Measurements from ENCODE around the gene OSBPL1A. TPM values are rescaled to one million over a fixed set of nuclear protein-coding genes. Genes with fewer than 3 reads are reported as not detected.
A peak's percentile ranks its signal among the peaks of the same experiment; 100 is the strongest.

Gene OSBPL1A
- total RNA-seq, 1 experiment from 2014 or later = 29.8 TPM

GRCh38 chr18:24265502-24266064 is 132.0 kb downstream of the OSBPL1A start:
- Histone ChIP-seq H3K9me3 (no peaks in the 10 kb centered on the region), H3K4me3 (no peak overlapping the region), H3K36me3 (no peaks in the 10 kb centered on the region), H3K27me3 (no peaks in the 10 kb centered on the region)
- DNase-seq = no peak

GRCh38 chr18:24263050-24263449 is 134.6 kb downstream of the OSBPL1A start:
- DNase-seq = no peak
- H3K4me3 ChIP-seq = no peak overlapping the region
- H3K27me3 ChIP-seq = no peaks in the 10 kb centered on the region
- no peaks in the 10 kb centered on the region for H3K9me3 ChIP-seq
- H3K36me3 ChIP-seq = no peaks in the 10 kb centered on the region

- DNase-seq = no peak
- Histone ChIP-seq H3K36me3 (no peaks in the 10 kb centered on the region), H3K9me3 (peaks cover 2% of the 10 kb centered on the region), H3K27me3 (no peaks in the 10 kb centered on the region), H3K4me3 (no peak overlapping the region)
Observed at GRCh38 chr18:24262087-24262486, 135.5 kb downstream of the OSBPL1A start.

DNA sequence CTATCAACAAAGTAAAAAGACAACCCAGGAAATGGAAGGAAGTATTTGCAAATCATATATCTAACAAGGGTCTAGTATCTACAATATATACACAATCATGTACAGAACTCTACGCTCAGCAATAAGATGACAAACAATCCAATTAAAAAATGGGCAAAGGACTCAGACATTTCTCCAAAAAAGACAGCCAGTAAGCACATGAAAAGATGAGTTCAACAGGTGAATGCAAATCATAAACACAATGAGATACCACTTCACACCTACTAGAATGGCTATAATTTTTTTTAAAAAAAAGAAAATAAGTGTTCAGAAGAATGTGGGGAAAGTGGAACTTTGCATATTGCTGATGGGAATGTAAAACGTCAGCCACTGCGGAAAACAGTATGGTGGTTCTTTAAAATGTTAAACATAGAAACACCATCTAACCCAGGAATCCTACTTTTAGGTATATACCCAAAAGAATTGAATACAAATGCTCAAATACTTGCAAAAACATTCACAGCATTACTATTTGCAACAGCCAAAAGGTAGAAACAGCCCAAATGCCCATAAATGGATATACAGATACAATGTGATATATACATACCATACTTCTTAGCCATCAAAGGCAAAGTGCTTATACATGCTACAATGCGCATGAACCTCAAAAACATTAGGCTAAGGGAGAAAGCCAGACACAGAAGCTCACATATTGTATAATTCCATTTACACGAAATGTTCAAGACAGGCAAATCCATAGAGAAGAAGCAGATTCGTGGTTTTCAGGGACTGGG is 137.6 kb downstream of the OSBPL1A start:
- Histone ChIP-seq H3K27me3 (no peaks in the 10 kb centered on the region), H3K9me3 (peaks cover 9% of the 10 kb centered on the region), H3K4me3 (no peak overlapping the region), H3K36me3 (no peaks in the 10 kb centered on the region)
- DNase-seq = no peak

GRCh38 chr18:24254071-24254470 is 143.6 kb downstream of the OSBPL1A start:
- no peaks in the 10 kb centered on the region for H3K36me3 ChIP-seq
- peaks cover 9% of the 10 kb centered on the region for H3K9me3 ChIP-seq
- no peak overlapping the region for H3K4me3 ChIP-seq
- H3K27me3 ChIP-seq = no peaks in the 10 kb centered on the region
- no peak for DNase-seq

GRCh38 chr18:24249716-24250115 is 147.9 kb downstream of the OSBPL1A start:
- H3K4me3 ChIP-seq = no peak overlapping the region
- H3K9me3 ChIP-seq = no peaks in the 10 kb centered on the region
- no peak for DNase-seq
- H3K36me3 ChIP-seq = no peaks in the 10 kb centered on the region
- H3K27me3 ChIP-seq = no peaks in the 10 kb centered on the region

GRCh38 chr18:24248359-24248758 is 149.3 kb downstream of the OSBPL1A start:
- H3K36me3 ChIP-seq = no peaks in the 10 kb centered on the region
- DNase-seq = no peak
- no peak overlapping the region for H3K4me3 ChIP-seq
- H3K27me3 ChIP-seq = no peaks in the 10 kb centered on the region
- H3K9me3 ChIP-seq = no peaks in the 10 kb centered on the region

- Histone ChIP-seq H3K36me3 (no peaks in the 10 kb centered on the region), H3K9me3 (no peaks in the 10 kb centered on the region), H3K27me3 (no peaks in the 10 kb centered on the region), H3K4me3 (no peak overlapping the region)
- DNase-seq = no peak
Observed at GRCh38 chr18:24246143-24246542, 151.5 kb downstream of the OSBPL1A start.

- DNase-seq = no peak
- H3K36me3 ChIP-seq = no peaks in the 10 kb centered on the region
- H3K27me3 ChIP-seq = no peaks in the 10 kb centered on the region
- no peaks in the 10 kb centered on the region for H3K9me3 ChIP-seq
- no peak overlapping the region for H3K4me3 ChIP-seq
Observed at GRCh38 chr18:24244698-24245097, 152.9 kb downstream of the OSBPL1A start.

DNA sequence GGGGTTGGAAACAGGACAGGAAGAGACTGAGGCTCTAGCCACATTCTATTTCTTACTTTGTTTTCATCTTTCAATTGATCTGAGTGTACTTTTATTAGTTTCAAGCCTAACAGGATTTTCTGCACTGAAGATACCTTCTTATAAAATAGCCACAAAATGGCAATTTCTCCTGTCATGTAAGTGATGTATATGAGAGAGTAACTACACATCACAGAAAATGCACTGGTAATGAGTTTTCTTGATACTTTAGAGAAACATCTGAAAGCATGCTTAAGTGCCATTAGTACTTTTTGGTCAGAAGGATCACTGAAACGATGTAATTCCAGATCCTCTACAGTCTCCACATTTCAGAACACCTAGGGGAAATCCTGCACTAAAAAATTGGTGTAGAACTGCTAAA is 153.9 kb downstream of the OSBPL1A start:
- no peaks in the 10 kb centered on the region for H3K36me3 ChIP-seq
- H3K9me3 ChIP-seq = no peaks in the 10 kb centered on the region
- H3K4me3 ChIP-seq = no peak overlapping the region
- DNase-seq = no peak
- no peaks in the 10 kb centered on the region for H3K27me3 ChIP-seq

DNA sequence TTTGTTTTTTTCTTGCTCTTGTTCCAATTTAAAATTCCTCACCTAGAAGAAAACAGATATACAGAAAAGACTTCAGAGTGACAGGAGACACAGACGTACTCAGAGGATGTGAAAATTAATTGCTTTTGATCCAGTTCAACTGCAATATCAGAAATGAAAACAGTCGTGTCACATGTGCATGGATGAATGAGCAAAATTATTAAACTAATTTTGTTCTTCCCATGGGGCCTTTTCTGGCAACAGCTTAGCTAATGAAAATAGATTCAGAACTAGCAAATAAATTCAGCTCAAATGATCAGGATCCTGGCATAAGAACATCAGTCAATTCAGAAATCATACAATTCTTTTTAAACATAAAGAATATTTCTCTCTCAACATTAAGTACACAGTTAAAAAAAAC is 158.3 kb downstream of the OSBPL1A start:
- Histone ChIP-seq H3K36me3 (peaks cover 3% of the 10 kb centered on the region), H3K4me3 (no peak overlapping the region), H3K27me3 (no peaks in the 10 kb centered on the region), H3K9me3 (no peaks in the 10 kb centered on the region)
- no peak for DNase-seq

DNA sequence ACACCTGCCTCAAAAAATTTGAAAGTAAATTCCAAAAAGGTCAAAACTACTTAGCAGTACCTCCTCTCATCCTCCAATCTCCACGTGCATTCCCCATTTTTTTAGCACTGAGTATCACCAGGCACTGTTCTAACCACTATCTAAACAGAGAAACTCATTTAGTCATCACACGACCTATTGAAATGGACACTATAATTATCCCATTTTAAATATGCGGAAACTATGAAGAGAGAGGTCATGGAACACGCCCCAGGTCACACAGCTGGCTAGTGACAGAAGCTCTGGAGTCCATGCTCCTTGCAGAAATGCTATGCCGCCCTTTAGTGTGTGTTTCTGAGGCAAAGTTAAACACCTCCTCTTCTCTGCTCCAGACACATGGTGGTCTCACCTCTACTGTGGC is 159.2 kb downstream of the OSBPL1A start:
- Histone ChIP-seq H3K4me3 (no peak overlapping the region), H3K36me3 (peaks cover 3% of the 10 kb centered on the region), H3K9me3 (no peaks in the 10 kb centered on the region), H3K27me3 (no peaks in the 10 kb centered on the region)
- DNase-seq = no peak

DNA sequence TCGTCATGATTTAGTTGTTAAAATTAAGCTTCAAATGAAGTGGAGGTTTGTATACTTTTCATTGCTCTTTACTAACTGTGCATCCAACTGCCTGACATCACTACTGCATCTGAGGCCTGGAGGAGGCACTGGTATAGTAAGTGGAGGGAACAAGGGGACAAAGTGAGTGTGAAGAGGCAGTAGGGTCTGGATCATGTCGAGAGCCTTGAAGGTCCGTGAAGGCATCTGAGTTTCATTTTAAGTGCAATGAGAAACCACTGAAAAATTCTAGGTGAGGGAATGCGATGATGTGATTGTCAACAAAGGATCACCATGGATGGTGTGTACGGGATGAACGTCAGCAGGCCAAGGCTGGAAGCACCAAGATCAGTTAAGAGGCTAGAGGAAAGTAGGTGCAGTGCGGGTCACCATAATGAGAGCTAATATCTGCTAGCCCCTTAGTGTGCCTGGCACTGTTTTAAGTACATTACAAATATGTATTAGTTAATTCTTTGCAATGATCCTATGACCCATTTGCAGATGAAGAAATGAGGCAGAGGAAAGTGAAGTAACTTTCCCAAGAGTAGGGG is 162.7 kb downstream of the OSBPL1A start:
- no peak for DNase-seq
- Histone ChIP-seq H3K27me3 (no peaks in the 10 kb centered on the region), H3K4me3 (no peak overlapping the region), H3K9me3 (no peaks in the 10 kb centered on the region), H3K36me3 (peaks cover 3% of the 10 kb centered on the region)

DNA sequence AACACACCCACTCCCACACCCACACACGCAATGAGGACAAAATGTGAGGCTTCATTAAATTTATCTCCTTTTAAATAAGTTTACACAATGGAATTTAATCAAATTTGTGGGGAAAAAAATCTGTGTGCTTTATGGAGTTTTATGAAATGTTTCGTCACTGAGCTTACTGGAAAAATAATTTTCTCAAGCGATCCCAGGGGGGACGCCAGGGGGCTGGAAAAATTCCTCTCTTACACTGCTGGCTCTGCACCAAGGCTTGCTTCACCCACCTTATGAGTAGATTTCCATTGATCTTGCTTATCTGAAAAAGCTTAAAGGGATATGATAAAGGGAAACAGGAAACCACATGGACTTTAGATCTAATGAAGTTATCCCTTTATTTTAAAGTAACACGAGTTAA is 163.3 kb downstream of the OSBPL1A start:
- Histone ChIP-seq H3K4me3 (no peak overlapping the region), H3K36me3 (peaks cover 3% of the 10 kb centered on the region), H3K27me3 (no peaks in the 10 kb centered on the region), H3K9me3 (no peaks in the 10 kb centered on the region)
- DNase-seq = no peak

DNA sequence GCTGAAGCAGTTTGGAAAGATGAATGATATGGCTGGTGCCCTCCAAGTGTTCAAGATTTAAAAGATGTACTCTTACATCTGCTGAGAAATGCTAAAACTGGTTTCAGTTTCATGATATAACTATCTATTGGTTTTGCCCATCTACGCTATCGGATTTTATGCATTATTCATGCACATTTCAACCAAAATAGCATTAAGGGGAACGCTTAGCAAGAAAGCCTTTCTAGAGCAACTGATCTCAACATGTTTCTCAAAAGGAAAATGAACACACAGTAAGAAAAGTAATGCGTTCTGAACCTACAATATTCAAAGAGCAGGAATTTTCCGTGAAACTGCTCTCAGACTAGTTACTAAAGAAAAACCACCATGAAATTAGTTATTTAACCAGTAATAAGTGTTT is 164.8 kb downstream of the OSBPL1A start:
- Histone ChIP-seq H3K27me3 (no peaks in the 10 kb centered on the region), H3K9me3 (no peaks in the 10 kb centered on the region), H3K4me3 (no peak overlapping the region), H3K36me3 (peaks cover 3% of the 10 kb centered on the region)
- DNase-seq = no peak

GRCh38 chr18:24231773-24232735 is 165.6 kb downstream of the OSBPL1A start:
- no peaks in the 10 kb centered on the region for H3K27me3 ChIP-seq
- peaks cover 3% of the 10 kb centered on the region for H3K36me3 ChIP-seq
- no peak overlapping the region for H3K4me3 ChIP-seq
- H3K9me3 ChIP-seq = no peaks in the 10 kb centered on the region
- peak; percentile 68 for DNase-seq

GRCh38 chr18:24230766-24231165 is 166.9 kb downstream of the OSBPL1A start:
- Histone ChIP-seq H3K27me3 (no peaks in the 10 kb centered on the region), H3K36me3 (no peaks in the 10 kb centered on the region; the same call in 1 of the 2 replicates), H3K4me3 (no peak overlapping the region), H3K9me3 (no peaks in the 10 kb centered on the region)
- no peak for DNase-seq
